Mesothelial cell of epicardium (in vitro differentiated cells): Measurements from ENCODE around the gene DQX1. TPM values are rescaled to one million over a fixed set of nuclear protein-coding genes. Genes with fewer than 3 reads are reported as not detected.

Source experiments
- DNase-seq, 2 experiments: peaks; one replicate each; pipeline ENCODE4 v3.0.0; 2021; ENCODE audit warnings: low spot score in 2 of 2; ENCODE audit not compliant: unreplicated experiment in 2 of 2
- H3K27ac Mint-ChIP-seq: 2 replicates; pipeline ENCODE4 v1.8.0; 2021; ENCODE audit warnings: mixed read lengths
- H3K27me3 Mint-ChIP-seq: 2 replicates; pipeline ENCODE4 v1.8.0; 2021; ENCODE audit warnings: low read depth, mixed read lengths
- H3K36me3 Mint-ChIP-seq: 2 replicates; pipeline ENCODE4 v1.8.0; 2021; ENCODE audit warnings: mixed read lengths
- H3K4me1 Mint-ChIP-seq: 2 replicates; pipeline ENCODE4 v1.8.0; 2021; ENCODE audit warnings: mixed read lengths
- H3K4me3 Mint-ChIP-seq: 2 replicates; pipeline ENCODE4 v1.8.0; 2021; ENCODE audit warnings: mild to moderate bottlenecking, moderate library complexity, mixed read lengths
- H3K9me3 Mint-ChIP-seq: 2 replicates; pipeline ENCODE4 v1.8.0; 2021; ENCODE audit warnings: mixed read lengths
- CTCF ChIP-seq: fragments of 200-600 bp; sonication (generic); IDR thresholded peaks from one replicate; pipeline ENCODE4 v1.5.0; 2021; ENCODE audit warnings: antibody characterized with exemption; ENCODE audit not compliant: unreplicated experiment
- total RNA-seq: library from RNA; stranded (reverse); gene quantifications from 3 replicates; pipeline ENCODE4 v1.2.1, GENCODE V29; 2021

DQX1 gene
- total RNA-seq, 1 donor from 2014 or later = 0.42 TPM

DNA sequence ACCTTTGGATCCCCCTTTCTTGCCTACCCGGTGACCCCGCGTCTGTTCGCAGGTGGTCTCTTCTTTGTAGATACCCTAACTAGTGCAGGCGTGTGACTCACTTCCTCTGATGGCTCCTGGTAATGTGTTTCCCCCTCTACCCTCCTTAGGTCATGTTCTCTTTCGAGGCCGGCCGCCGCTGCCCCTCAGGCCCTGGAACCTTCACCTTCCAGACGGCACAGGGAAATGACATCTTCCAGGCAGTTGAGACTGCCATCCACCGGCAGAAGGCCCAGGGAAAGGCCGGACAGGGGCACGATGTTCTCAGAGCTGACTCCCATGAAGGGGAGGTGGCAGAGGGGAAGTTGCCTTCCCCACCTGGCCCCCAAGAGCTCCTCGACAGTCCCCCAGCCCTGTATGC is 30.1 kb upstream of the DQX1 start:
- TF ChIP-seq CTCF = no peak
- no peak for DNase-seq
- peaks cover 3% of the 10 kb centered on the region for H3K36me3 Mint-ChIP-seq
- peaks cover 30% of the 10 kb centered on the region for H3K27me3 Mint-ChIP-seq
- H3K27ac Mint-ChIP-seq = no peak overlapping the region
- H3K9me3 Mint-ChIP-seq = no peaks in the 10 kb centered on the region
- peak overlapping the region; percentile 28 for H3K4me3 Mint-ChIP-seq
- peaks cover 21% of the 10 kb centered on the region for H3K4me1 Mint-ChIP-seq

DNA sequence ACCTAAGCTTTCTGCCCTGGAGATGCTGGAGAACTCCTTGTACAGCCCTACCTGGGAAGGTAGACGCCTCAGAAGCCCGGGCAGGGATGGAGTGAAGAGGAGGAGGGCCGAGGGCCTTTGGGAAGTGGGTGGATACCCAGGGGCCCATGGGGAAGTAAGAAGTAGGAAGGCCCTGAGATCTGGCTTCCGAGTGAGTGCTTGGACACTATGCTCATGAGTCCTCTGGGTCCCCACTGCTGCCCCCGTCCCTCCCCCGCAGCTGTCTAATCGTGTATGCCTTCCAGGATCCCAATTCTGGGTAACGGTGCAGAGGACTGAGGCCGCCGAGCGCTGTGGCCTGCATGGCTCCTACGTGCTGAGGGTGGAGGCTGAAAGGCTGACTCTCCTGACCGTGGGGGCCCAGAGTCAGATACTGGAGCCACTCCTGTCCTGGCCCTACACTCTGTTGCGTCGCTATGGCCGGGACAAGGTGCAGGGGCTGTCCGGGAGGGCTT is 29.6 kb upstream of the DQX1 start:
- peaks cover 20% of the 10 kb centered on the region for H3K4me1 Mint-ChIP-seq
- H3K27ac Mint-ChIP-seq = no peak overlapping the region
- no peak for TF ChIP-seq CTCF
- H3K36me3 Mint-ChIP-seq = peaks cover 3% of the 10 kb centered on the region
- peaks cover 28% of the 10 kb centered on the region for H3K27me3 Mint-ChIP-seq
- no peaks in the 10 kb centered on the region for H3K9me3 Mint-ChIP-seq
- H3K4me3 Mint-ChIP-seq = peak overlapping the region; percentile 79
- no peak for DNase-seq

DNA sequence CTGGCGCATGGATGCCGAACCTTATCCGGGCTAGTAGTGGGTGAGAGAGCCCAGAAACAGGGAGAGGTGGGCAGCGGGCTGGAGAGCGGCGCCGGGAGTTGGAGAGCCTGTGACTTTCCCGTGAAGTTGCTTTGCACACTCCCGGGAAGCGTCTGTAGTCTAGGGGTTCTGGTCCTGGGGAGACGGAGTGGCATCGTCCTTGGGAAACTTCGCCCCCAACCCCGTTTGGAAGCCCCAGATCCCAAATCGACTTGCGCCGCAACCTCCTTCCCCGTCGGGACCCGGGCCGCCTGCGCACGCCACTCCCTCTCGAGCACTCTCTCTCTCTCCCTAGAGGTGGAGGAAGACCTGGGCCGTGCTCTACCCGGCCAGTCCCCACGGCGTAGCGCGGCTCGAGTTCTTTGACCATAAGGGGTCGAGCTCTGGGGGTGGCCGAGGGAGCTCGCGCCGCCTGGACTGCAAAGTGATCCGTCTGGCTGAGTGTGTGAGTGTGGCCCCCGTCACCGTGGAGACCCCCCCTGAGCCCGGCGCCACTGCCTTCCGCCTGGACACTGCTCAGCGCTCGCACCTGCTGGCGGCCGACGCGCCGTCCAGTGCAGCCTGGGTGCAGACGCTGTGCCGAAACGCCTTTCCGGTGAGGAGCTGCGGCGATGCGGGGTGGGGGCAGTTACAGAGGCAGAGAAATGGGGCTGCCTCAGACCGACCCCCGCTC is 28.9 kb upstream of the DQX1 start:
- Mint-ChIP-seq H3K27me3 (peaks cover 21% of the 10 kb centered on the region), H3K4me3 (peak overlapping the region; percentile 79), H3K36me3 (peaks cover 3% of the 10 kb centered on the region), H3K27ac (peak overlapping the region; percentile 87), H3K4me1 (peaks cover 20% of the 10 kb centered on the region), H3K9me3 (no peaks in the 10 kb centered on the region)
- no peak for TF ChIP-seq CTCF
- peak in 1 of 2 experiments; percentile 65 for DNase-seq

DNA sequence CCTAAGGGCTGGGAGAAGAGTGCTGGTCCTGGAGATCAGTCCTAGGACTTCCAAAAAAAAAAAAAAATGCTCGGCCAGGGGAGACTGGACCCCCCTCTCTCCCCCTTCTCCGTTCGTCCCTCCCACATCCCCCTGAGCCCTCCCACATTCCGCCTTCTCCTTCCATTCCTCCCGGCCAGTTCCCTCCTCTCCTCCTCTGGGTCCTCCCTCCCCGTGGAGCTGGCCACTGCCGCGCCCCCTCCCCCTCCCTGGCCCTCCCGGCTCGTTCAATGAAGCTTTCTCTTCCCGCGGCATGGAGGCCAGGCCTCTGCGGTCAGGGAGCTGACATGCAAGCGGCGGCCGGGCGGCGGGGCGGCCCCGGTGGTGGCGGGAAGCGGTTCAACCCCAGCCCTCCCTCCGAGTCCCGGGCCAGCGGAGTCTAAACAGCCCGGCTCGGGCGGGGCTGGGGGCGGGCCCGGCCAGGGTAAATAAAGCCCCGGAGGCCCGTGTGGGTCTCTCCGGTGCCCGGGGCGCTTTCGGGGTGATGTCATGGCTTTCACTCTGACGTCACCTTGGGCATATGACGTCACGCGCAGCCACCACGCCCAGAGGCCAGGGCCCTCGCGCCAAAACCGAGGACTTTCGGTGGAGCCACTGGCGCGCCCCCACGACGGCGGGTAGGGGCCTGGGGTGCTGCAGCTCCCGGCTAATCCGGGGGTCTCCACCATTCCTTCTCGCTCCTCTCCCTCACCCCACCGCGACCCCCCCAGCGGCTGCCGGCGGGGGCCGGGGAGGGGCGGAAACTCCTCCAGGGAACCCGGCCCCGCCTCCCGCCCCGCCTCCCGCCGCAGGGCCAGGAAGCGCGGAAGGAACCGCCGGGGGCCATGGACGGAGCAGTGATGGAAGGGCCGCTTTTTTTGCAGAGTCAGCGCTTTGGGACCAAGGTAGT is 28.1 kb upstream of the DQX1 start, which contains the start of the genes DOK1 and LOXL3:
Gene DOK1, plus strand, starts transcription at position 829 of the 928 bp plus-strand sequence. Its CDS starts 35 bp downstream, at position 864.
Gene LOXL3, minus strand, starts transcription at position 51 of the 928 bp plus-strand sequence. CDS start 1,308 bp downstream, outside the sequence.
- Mint-ChIP-seq H3K27me3 (peaks cover 19% of the 10 kb centered on the region), H3K27ac (peak within 1 kb of the TSS; percentile 87), H3K4me3 (peak within 1 kb of the TSS; percentile 79), H3K36me3 (peaks cover 3% of the 10 kb centered on the region), H3K9me3 (no peaks in the 10 kb centered on the region), H3K4me1 (peaks cover 24% of the 10 kb centered on the region)
- TF ChIP-seq CTCF = no peak
- peak; percentile 65 to 82 for DNase-seq

DNA sequence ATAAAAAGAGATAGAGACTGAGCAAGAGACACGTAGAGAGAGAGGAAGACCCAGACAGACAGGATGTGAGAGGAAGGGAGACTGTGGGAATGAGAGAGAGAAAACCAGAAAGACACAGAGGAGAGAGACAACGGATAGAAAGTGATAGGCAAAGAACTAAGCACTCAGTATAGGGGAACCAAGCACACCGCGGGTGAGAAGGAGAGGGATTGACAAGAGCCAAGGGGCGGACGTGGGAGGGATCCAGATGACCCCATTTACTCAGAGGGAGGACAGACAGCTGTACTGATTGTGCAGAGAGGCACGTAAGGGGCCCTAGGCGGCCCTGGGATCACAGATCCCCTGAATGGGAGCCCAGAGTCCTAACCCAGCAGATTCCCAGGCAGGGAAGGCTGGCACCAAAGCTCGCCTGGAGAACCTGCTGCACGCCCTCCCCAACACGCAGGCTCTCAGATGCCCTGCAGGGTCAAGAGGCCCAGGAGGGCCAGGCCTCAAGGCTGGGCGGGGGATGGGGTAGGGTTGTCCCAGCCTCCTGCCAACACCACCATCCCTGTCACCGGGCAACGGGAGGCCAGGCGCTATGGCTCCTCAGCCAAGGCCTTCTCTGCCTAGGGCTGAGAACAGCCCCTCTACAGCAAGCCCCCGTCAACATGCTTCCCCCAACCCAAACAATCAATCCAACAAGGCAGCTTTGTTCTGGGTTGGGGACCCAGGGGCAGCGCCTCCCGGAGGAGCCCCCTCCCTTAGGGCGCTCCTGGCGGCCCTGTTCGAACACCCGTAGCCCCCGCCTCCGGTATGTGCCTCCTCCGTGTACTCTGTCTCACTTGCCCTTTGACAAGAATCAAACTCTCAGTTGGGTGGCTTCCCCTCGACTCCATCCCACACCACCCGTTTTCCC is 27.1 kb upstream of the DQX1 start:
- peaks cover 19% of the 10 kb centered on the region for H3K27me3 Mint-ChIP-seq
- no peak for TF ChIP-seq CTCF
- H3K4me1 Mint-ChIP-seq = peaks cover 28% of the 10 kb centered on the region
- H3K9me3 Mint-ChIP-seq = no peaks in the 10 kb centered on the region
- peak overlapping the region; percentile 77 for H3K27ac Mint-ChIP-seq
- peaks cover 3% of the 10 kb centered on the region for H3K36me3 Mint-ChIP-seq
- DNase-seq = no peak
- H3K4me3 Mint-ChIP-seq = peak overlapping the region; percentile 79
